HG03045 (cell line): ENCODE measurements around the gene RBCK1.
"Not testable (repeated sequence)": the region's sequence is repeated elsewhere in the genome, so short reads cannot be mapped to it uniquely, and the experiment has no call there.

ENCODE experiments used
- ATAC-seq: cut with Tn5 transposase; IDR thresholded peaks from one replicate; pipeline ENCODE4 v1.9.1; 2021; ENCODE audit warnings: mild to moderate bottlenecking, moderate library complexity; ENCODE audit not compliant: unreplicated experiment

RBCK1 gene

GRCh38 chr20:375265-375889 lies 32.7 kb upstream of the RBCK1 start:
- ATAC-seq, result no peak

- ATAC-seq, result no peak
Observed at GRCh38 chr20:376089-376488, 32.0 kb upstream of the RBCK1 start.

- ATAC-seq, result no peak
Observed at GRCh38 chr20:376750-377149, 31.3 kb upstream of the RBCK1 start.

- not testable (repeated sequence) for ATAC-seq
Observed at GRCh38 chr20:377578-377977, 30.5 kb upstream of the RBCK1 start.

GRCh38 chr20:378961-379336 lies 29.1 kb upstream of the RBCK1 start:
- ATAC-seq, result no peak

- peak; percentile 43 for ATAC-seq
Observed at GRCh38 chr20:380763-381580, 27.1 kb upstream of the RBCK1 start.

- ATAC-seq, result peak; percentile 79
Observed at GRCh38 chr20:381581-382290, 26.4 kb upstream of the RBCK1 start.

- peak; percentile 3 for ATAC-seq
Observed at GRCh38 chr20:382291-383115, 25.6 kb upstream of the RBCK1 start.

- ATAC-seq, result no peak
Observed at GRCh38 chr20:383889-384288, 24.2 kb upstream of the RBCK1 start.

- ATAC-seq, result no peak
Observed at GRCh38 chr20:384723-385122, 23.4 kb upstream of the RBCK1 start.

GRCh38 chr20:385448-385847 lies 22.7 kb upstream of the RBCK1 start:
- no peak for ATAC-seq

- not testable (repeated sequence) for ATAC-seq
Observed at GRCh38 chr20:386634-387033, 21.5 kb upstream of the RBCK1 start.

- no peak for ATAC-seq
Observed at GRCh38 chr20:387520-387919, 20.6 kb upstream of the RBCK1 start.

GRCh38 chr20:388034-388994 lies 19.8 kb upstream of the RBCK1 start:
- no peak for ATAC-seq

- no peak for ATAC-seq
Observed at GRCh38 chr20:389220-389619, 18.9 kb upstream of the RBCK1 start.

GRCh38 chr20:391041-391711 lies 16.9 kb upstream of the RBCK1 start:
- ATAC-seq, result no peak

GRCh38 chr20:393296-393695 lies 14.8 kb upstream of the RBCK1 start:
- not testable (repeated sequence) for ATAC-seq

- ATAC-seq, result no peak
Observed at GRCh38 chr20:396252-396618, 11.9 kb upstream of the RBCK1 start.
